22Rv1 (cell line): Measurements from ENCODE around the gene CDKAL1.

Experiments
- CTCF ChIP-seq: fragments of 450-650 bp; IDR thresholded peaks from 2 replicates; pipeline ENCODE4 v1.5.1; 2017; ENCODE audit warnings: mild to moderate bottlenecking
- ZFX ChIP-seq: fragments of 450-650 bp; IDR thresholded peaks from 2 replicates; pipeline ENCODE4 v1.6.1; 2017; ENCODE audit warnings: antibody characterized with exemption, borderline replicate concordance

DNA sequence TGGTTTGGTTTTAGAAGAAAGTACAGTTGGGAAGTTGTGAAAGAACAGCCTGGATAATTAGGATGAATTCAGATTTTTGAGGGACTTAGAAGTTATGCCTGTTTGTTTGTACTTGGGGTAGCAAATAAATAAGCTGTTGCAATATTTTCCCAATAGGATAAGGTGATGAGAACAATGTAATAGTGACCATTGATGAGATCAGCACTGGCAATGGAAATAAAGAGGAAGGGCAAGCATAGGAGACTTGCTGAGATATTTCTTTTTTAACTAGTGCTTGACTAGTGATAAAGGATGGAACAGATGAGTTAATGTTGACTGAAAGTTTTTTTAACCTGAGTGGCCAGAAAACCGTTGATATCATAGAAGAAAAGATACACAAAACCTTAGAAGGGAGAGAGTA is 498.8 kb downstream of the CDKAL1 start:
- TF ChIP-seq CTCF (no peak), ZFX (no peak)
